HEK293 (cell line): ENCODE results near the gene ASXL3.

ENCODE experiments used
- CTCF ChIA-PET: fragments of 350-600 bp; formaldehyde crosslinking; extraction: SDS; loops from one replicate; lab custom pipeline; 2021; ENCODE audit warnings: antibody characterized with exemption; lab: Yijun Ruan, JAX
- POLR2A ChIA-PET: fragments of 300-600 bp; formaldehyde crosslinking; extraction: SDS; loops from one replicate; lab custom pipeline; 2020; ENCODE audit warnings: antibody characterized with exemption, inconsistent platforms; lab: Yijun Ruan, JAX
- H3K27ac ChIP-seq: fragments of 200-500 bp; sonication (Bioruptor generic); 2 replicates; pipeline ENCODE4 v1.5.1; 2014; ENCODE audit warnings: low read depth, low read length, control low read depth, inconsistent platforms; ENCODE audit errors: extremely low read depth
- H3K36me3 ChIP-seq, 2 experiments: fragments of 200-500 bp in 1 of 2; sonication (Bioruptor generic) in 1 of 2; 1 replicate in 1 of 2; 2 replicates in 1 of 2; pipeline ENCODE4 v1.5.1; 2014 to 2017; ENCODE audit warnings: inconsistent platforms in 2 of 2, low read length in 2 of 2; ENCODE audit not compliant: control insufficient read depth in 2 of 2, insufficient read depth in 1 of 2
- H3K4me1 ChIP-seq: fragments of 200-500 bp; sonication (Bioruptor generic); 2 replicates; pipeline ENCODE4 v1.5.1; 2014; ENCODE audit warnings: mild to moderate bottlenecking, low read length, inconsistent platforms; ENCODE audit not compliant: control insufficient read depth, insufficient read depth
- H3K4me3 ChIP-seq: 2 replicates; pipeline ENCODE4 v1.5.1; 2011; ENCODE audit warnings: low read depth, mild to moderate bottlenecking, control low read depth, low read length, moderate library complexity
- H3K9me3 ChIP-seq: fragments of 200-500 bp; sonication (Bioruptor generic); 2 replicates; pipeline ENCODE4 v1.5.1; 2014; ENCODE audit warnings: low read depth, low read length, inconsistent platforms; ENCODE audit not compliant: control insufficient read depth, insufficient read depth
- FEZF1 ChIP-seq: fragments of 450-650 bp; formaldehyde crosslinking; IDR thresholded peaks from 2 replicates; pipeline ENCODE4 v1.5.1; 2016; ENCODE audit warnings: missing biosample characterization, missing genetic modification characterization
- GLIS1 ChIP-seq: fragments of 450-650 bp; formaldehyde crosslinking; IDR thresholded peaks from 2 replicates; pipeline ENCODE4 v1.5.1; 2016; ENCODE audit warnings: missing biosample characterization, missing genetic modification characterization
- KLF10 ChIP-seq: fragments of 450-650 bp; IDR thresholded peaks from 2 replicates; pipeline ENCODE4 v1.5.1; 2018; ENCODE audit warnings: missing biosample characterization, mild to moderate bottlenecking, missing genetic modification characterization
- PRDM1 ChIP-seq: fragments of 450-650 bp; formaldehyde crosslinking; IDR thresholded peaks from 2 replicates; pipeline ENCODE4; 2016; ENCODE audit warnings: missing biosample characterization, missing genetic modification characterization
- SCRT2 ChIP-seq: fragments of 450-650 bp; formaldehyde crosslinking; IDR thresholded peaks from 2 replicates; pipeline ENCODE4 v1.5.1; 2016; ENCODE audit warnings: missing biosample characterization, missing genetic modification characterization
- TCF7L2 ChIP-seq: IDR thresholded peaks from 2 replicates; pipeline ENCODE4 v1.6.1; 2011; ENCODE audit warnings: low read depth, mild to moderate bottlenecking, inconsistent platforms, low read length, moderate library complexity, borderline replicate concordance
- WT1 ChIP-seq: fragments of 450-650 bp; formaldehyde crosslinking; IDR thresholded peaks from 2 replicates; pipeline ENCODE4 v1.5.1; 2016; ENCODE audit warnings: missing biosample characterization, missing genetic modification characterization
- YY1 ChIP-seq: fragments of 450-650 bp; formaldehyde crosslinking; IDR thresholded peaks from 2 replicates; pipeline ENCODE4 v1.5.1; 2018; ENCODE audit warnings: missing biosample characterization, missing genetic modification characterization
- ZBTB1 ChIP-seq: fragments of 450-650 bp; formaldehyde crosslinking; IDR thresholded peaks from 2 replicates; pipeline ENCODE4 v1.5.1; 2016; ENCODE audit warnings: missing biosample characterization, missing genetic modification characterization
- ZEB2 ChIP-seq: fragments of 450-650 bp; formaldehyde crosslinking; IDR thresholded peaks from 2 replicates; pipeline ENCODE4 v1.5.1; 2016; ENCODE audit warnings: missing biosample characterization, missing genetic modification characterization
- ZFHX2 ChIP-seq: fragments of 450-650 bp; formaldehyde crosslinking; conservative IDR thresholded peaks from 2 replicates; pipeline ENCODE4 v1.5.1; 2016; ENCODE audit warnings: missing biosample characterization, missing genetic modification characterization
- ZNF155 ChIP-seq: fragments of 450-650 bp; formaldehyde crosslinking; IDR thresholded peaks from 2 replicates; pipeline ENCODE4 v1.5.1; 2016; ENCODE audit warnings: missing biosample characterization, missing genetic modification characterization
- ZNF16 ChIP-seq: fragments of 450-650 bp; formaldehyde crosslinking; IDR thresholded peaks from 2 replicates; pipeline ENCODE4 v1.5.1; 2016; ENCODE audit warnings: low read depth, missing biosample characterization, missing genetic modification characterization
- ZNF221 ChIP-seq: fragments of 450-650 bp; formaldehyde crosslinking; IDR thresholded peaks from 2 replicates; pipeline ENCODE4 v1.5.1; 2017; ENCODE audit warnings: missing biosample characterization, missing genetic modification characterization, borderline replicate concordance
- ZNF266 ChIP-seq: fragments of 450-650 bp; formaldehyde crosslinking; IDR thresholded peaks from 2 replicates; pipeline ENCODE4 v1.5.1; 2016; ENCODE audit warnings: missing biosample characterization, missing genetic modification characterization, low read depth
- ZNF341 ChIP-seq: fragments of 450-650 bp; formaldehyde crosslinking; IDR thresholded peaks from 2 replicates; pipeline ENCODE4; 2016; ENCODE audit warnings: low read depth, missing biosample characterization, missing genetic modification characterization
- ZNF354C ChIP-seq: fragments of 450-650 bp; formaldehyde crosslinking; IDR thresholded peaks from 2 replicates; pipeline ENCODE4 v1.5.1; 2016; ENCODE audit warnings: missing biosample characterization, missing genetic modification characterization, low read depth, borderline replicate concordance
- ZNF433 ChIP-seq: fragments of 450-650 bp; formaldehyde crosslinking; IDR thresholded peaks from 2 replicates; pipeline ENCODE4 v1.5.1; 2016; ENCODE audit warnings: missing biosample characterization, missing genetic modification characterization, low read depth
- ZNF48 ChIP-seq: fragments of 450-650 bp; formaldehyde crosslinking; IDR thresholded peaks from 2 replicates; pipeline ENCODE4 v1.5.1; 2016; ENCODE audit warnings: missing biosample characterization, missing genetic modification characterization
- ZNF530 ChIP-seq: fragments of 450-650 bp; formaldehyde crosslinking; IDR thresholded peaks from 2 replicates; pipeline ENCODE4 v1.5.1; 2016; ENCODE audit warnings: low read depth, missing biosample characterization, missing genetic modification characterization
- ZNF561 ChIP-seq: fragments of 450-650 bp; IDR thresholded peaks from 2 replicates; pipeline ENCODE4 v1.5.1; 2018; ENCODE audit warnings: missing biosample characterization, missing genetic modification characterization, borderline replicate concordance
- ZNF585B ChIP-seq: fragments of 450-650 bp; formaldehyde crosslinking; IDR thresholded peaks from 2 replicates; pipeline ENCODE4 v1.5.1; 2016; ENCODE audit warnings: missing biosample characterization, missing genetic modification characterization
- ZNF624 ChIP-seq: fragments of 450-650 bp; formaldehyde crosslinking; IDR thresholded peaks from 2 replicates; pipeline ENCODE4 v1.5.1; 2017; ENCODE audit warnings: missing biosample characterization, missing genetic modification characterization
- ZNF843 ChIP-seq: fragments of 450-650 bp; formaldehyde crosslinking; IDR thresholded peaks from 2 replicates; pipeline ENCODE4 v1.5.1; 2016; ENCODE audit warnings: missing biosample characterization, missing genetic modification characterization
- ZSCAN16 ChIP-seq: fragments of 450-650 bp; formaldehyde crosslinking; IDR thresholded peaks from 2 replicates; pipeline ENCODE4 v1.5.1; 2016; ENCODE audit warnings: missing biosample characterization, missing genetic modification characterization
- ZXDB ChIP-seq: fragments of 450-650 bp; formaldehyde crosslinking; IDR thresholded peaks from 2 replicates; pipeline ENCODE4 v1.5.1; 2016; ENCODE audit warnings: missing biosample characterization, missing genetic modification characterization
- TF ChIP-seq, protein P1 (sequence below): sonication (generic); formaldehyde crosslinking; IDR thresholded peaks from 2 replicates; pipeline ENCODE4 v1.8.1; 2022; ENCODE audit warnings: mild to moderate bottlenecking, moderate library complexity, missing genetic modification reagents
- TF ChIP-seq, protein P2 (sequence below): IDR thresholded peaks from 2 replicates; pipeline ENCODE4 v1.6.1; 2011; ENCODE audit warnings: mild to moderate bottlenecking, low read depth, low read length, borderline replicate concordance
- TF ChIP-seq, protein P3 (sequence below): fragments of 450-650 bp; formaldehyde crosslinking; IDR thresholded peaks from 2 replicates; pipeline ENCODE4 v1.5.1; 2017; ENCODE audit warnings: missing biosample characterization, missing genetic modification characterization
- TF ChIP-seq, protein P4 (sequence below): fragments of 450-650 bp; formaldehyde crosslinking; IDR thresholded peaks from 2 replicates; pipeline ENCODE4 v1.5.1; 2016; ENCODE audit warnings: missing biosample characterization, missing genetic modification characterization
- TF ChIP-seq, protein P5 (sequence below): fragments of 450-650 bp; IDR thresholded peaks from 2 replicates; pipeline ENCODE4 v1.5.1; 2018; ENCODE audit warnings: missing biosample characterization, mild to moderate bottlenecking, missing genetic modification characterization

Gene ASXL3

DNA sequence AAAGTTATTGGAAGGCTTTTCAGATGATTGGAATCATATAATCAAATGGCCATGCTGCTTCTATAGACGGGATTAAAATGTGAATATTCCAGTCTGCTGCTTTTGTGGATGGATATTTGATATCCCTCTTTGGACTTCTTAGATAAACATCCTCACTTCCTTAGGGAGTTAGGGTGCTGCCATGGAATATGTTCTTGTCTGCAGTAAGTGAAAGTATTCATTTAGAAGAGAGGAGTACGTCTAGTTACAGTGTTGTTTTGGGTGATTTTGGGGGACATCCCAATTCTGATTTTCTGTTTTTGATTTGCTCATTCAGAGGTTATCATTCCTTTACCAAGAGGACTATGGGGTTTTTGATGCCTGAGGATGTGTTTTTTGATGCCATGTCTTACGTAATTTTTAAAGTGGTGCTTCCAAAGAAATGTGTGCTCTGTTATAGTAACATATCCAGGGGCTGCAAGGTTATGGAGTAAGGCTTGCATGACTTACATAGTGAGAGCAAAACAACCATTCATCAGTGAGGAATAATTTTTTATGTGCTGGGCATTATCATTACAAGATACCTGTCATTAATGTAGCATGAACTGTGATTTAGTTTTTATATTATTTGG, 33.6 kb downstream of the ASXL3 start (continued):
- TF ChIP-seq FEZF1 (tag by site-specific recombination) (peak; percentile 21; the same call in 1 of the 2 replicates), ZNF433 (tag by site-specific recombination) (no peak), ZFHX2 (no peak), ZNF341 (tag by site-specific recombination) (no peak), SCRT2 (tag by site-specific recombination) (no peak), ZNF48 (no peak), ZNF624 (tag by site-specific recombination) (no peak), ZNF585B (no peak), ZSCAN16 (tag by site-specific recombination) (no peak), PRDM1 (no peak), ZNF221 (tag by site-specific recombination) (no peak), ZNF155 (tag by site-specific recombination) (no peak), ZEB2 (tag by site-specific recombination) (0 out of 2 replicates have a peak, but pooled peaks have one; percentile 23), ZNF843 (tag by site-specific recombination) (peak; percentile 42; the same call in 1 of the 2 replicates), WT1 (tag by site-specific recombination) (peak; percentile 56), KLF10 (tag by site-specific recombination) (no peak), ZNF354C (tag by site-specific recombination) (no peak), ZNF561 (tag by site-specific recombination) (no peak), ZNF266 (tag by site-specific recombination) (no peak), ZXDB (peak; percentile 55; the same call in 1 of the 2 replicates), ZNF16 (tag by site-specific recombination) (no peak), GLIS1 (tag by site-specific recombination) (no peak)
- TF ChIP-seq, protein P1, sequence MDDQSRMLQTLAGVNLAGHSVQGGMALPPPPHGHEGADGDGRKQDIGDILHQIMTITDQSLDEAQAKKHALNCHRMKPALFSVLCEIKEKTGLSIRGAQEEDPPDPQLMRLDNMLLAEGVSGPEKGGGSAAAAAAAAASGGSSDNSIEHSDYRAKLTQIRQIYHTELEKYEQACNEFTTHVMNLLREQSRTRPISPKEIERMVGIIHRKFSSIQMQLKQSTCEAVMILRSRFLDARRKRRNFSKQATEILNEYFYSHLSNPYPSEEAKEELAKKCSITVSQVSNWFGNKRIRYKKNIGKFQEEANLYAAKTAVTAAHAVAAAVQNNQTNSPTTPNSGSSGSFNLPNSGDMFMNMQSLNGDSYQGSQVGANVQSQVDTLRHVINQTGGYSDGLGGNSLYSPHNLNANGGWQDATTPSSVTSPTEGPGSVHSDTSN (CRISPR knock-in tag): no peak
- TF ChIP-seq, protein P2, sequence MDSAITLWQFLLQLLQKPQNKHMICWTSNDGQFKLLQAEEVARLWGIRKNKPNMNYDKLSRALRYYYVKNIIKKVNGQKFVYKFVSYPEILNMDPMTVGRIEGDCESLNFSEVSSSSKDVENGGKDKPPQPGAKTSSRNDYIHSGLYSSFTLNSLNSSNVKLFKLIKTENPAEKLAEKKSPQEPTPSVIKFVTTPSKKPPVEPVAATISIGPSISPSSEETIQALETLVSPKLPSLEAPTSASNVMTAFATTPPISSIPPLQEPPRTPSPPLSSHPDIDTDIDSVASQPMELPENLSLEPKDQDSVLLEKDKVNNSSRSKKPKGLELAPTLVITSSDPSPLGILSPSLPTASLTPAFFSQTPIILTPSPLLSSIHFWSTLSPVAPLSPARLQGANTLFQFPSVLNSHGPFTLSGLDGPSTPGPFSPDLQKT: no peak

DNA sequence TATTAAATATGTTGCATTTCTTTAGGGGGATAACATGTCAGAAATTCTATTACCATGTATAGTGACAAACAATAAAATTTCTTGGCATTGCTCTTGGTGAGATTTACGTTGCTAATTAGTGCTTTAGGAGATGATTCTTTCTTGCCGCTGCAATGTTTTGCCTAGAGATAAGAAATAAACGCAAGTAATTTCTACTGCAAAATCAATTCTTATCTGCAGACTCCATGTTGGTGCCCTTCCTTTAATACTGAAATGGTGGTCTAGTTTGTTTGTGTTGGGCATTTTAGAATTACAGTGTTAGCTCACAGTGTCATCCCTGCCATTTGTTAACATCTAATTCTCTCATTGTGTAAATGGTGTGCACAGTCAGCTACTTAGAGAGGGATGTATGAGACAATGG, 34.6 kb downstream of the ASXL3 start:
- Histone ChIP-seq H3K4me3 (no peak overlapping the region), H3K9me3 (no peaks in the 10 kb centered on the region), H3K4me1 (peaks cover 12% of the 10 kb centered on the region; the same call in 1 of the 2 replicates), H3K27ac (no peak overlapping the region), H3K36me3 (no peaks in the 10 kb centered on the region)
- ChIA-PET CTCF (interaction anchor here (1.1 kb wide), 1 partner anchor 13 kb away, joined by 3 read pairs; no protein-coding TSS in a partner anchor), POLR2A (no interaction called here)
- TF ChIP-seq FEZF1 (tag by site-specific recombination): peak; percentile 77
- TF ChIP-seq, protein P3, sequence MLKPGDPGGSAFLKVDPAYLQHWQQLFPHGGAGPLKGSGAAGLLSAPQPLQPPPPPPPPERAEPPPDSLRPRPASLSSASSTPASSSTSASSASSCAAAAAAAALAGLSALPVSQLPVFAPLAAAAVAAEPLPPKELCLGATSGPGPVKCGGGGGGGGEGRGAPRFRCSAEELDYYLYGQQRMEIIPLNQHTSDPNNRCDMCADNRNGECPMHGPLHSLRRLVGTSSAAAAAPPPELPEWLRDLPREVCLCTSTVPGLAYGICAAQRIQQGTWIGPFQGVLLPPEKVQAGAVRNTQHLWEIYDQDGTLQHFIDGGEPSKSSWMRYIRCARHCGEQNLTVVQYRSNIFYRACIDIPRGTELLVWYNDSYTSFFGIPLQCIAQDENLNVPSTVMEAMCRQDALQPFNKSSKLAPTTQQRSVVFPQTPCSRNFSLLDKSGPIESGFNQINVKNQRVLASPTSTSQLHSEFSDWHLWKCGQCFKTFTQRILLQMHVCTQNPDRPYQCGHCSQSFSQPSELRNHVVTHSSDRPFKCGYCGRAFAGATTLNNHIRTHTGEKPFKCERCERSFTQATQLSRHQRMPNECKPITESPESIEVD (tag by site-specific recombination): peak; percentile 55; the same call in 1 of the 2 replicates
- TF ChIP-seq ZNF530: no peak
- TF ChIP-seq ZBTB1 (tag by site-specific recombination): no peak
- TF ChIP-seq, protein P4, sequence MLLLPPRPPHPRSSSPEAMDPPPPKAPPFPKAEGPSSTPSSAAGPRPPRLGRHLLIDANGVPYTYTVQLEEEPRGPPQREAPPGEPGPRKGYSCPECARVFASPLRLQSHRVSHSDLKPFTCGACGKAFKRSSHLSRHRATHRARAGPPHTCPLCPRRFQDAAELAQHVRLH: 0 out of 2 replicates have a peak, but pooled peaks have one; percentile 63
- peak; percentile 65; the same call in 1 of the 2 replicates for TF ChIP-seq TCF7L2
- peak; percentile 70 for TF ChIP-seq ZNF843 (tag by site-specific recombination)
- TF ChIP-seq, protein P5, sequence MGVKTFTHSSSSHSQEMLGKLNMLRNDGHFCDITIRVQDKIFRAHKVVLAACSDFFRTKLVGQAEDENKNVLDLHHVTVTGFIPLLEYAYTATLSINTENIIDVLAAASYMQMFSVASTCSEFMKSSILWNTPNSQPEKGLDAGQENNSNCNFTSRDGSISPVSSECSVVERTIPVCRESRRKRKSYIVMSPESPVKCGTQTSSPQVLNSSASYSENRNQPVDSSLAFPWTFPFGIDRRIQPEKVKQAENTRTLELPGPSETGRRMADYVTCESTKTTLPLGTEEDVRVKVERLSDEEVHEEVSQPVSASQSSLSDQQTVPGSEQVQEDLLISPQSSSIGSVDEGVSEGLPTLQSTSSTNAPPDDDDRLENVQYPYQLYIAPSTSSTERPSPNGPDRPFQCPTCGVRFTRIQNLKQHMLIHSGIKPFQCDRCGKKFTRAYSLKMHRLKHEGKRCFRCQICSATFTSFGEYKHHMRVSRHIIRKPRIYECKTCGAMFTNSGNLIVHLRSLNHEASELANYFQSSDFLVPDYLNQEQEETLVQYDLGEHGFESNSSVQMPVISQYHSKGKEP: peak; percentile 39; the same call in 1 of the 2 replicates
- peak; percentile 56 for TF ChIP-seq ZXDB
- TF ChIP-seq YY1 (tag by site-specific recombination): no peak
